Endothelial cell of umbilical vein (primary cell): ENCODE measurements around the gene C1orf174. TPM values are rescaled to one million over a fixed set of nuclear protein-coding genes. Genes with fewer than 3 reads are reported as not detected.

Experiments used
- BruUV-seq: library from RNA; stranded (reverse); fragments of 400-500 nt; replicated peaks from 2 replicates; lab custom pipeline; 2021; lab: Mats Ljungman, UMichigan
- CTCF ChIA-PET: fragments of 300-600, 350-600 bp; sonication (Branson Sonifier 250); formaldehyde crosslinking; loops from one replicate; lab custom pipeline; 2021; ENCODE audit warnings: antibody characterized with exemption, inconsistent platforms; lab: Charles Lee
- POLR2A ChIA-PET: fragments of 300-600, 350-600 bp; sonication (Branson Sonifier 250); formaldehyde crosslinking; loops from one replicate; lab custom pipeline; 2021; ENCODE audit warnings: antibody characterized with exemption, inconsistent platforms; lab: Charles Lee
- DNase-seq: peaks from one replicate; pipeline ENCODE4 v3.0.0-alpha.2; 2011; ENCODE audit warnings: low read depth, low spot score
- FAIRE-seq: peaks from 2 replicates; lab custom pipeline; 2011; peaks lifted over from hg19 to GRCh38; lab: Jason Lieb, UNC
- H2AFZ ChIP-seq: 2 replicates; pipeline ENCODE4 v1.6.0; 2012; ENCODE audit warnings: low read depth, low read length, control low read depth, inconsistent platforms
- H3K27ac ChIP-seq: 2 replicates; pipeline ENCODE4 v1.5.1; 2011; ENCODE audit warnings: low read depth, mild to moderate bottlenecking, control low read depth, low read length, moderate library complexity; ENCODE audit not compliant: insufficient read depth
- H3K27me3 ChIP-seq, 2 experiments: 2 replicates each; pipeline versions ENCODE4 v1.6.0 to v1.6.1; 2011; ENCODE audit warnings: low read length in 2 of 2, mixed read lengths in 1 of 2; ENCODE audit not compliant: control insufficient read depth in 2 of 2, insufficient read depth in 2 of 2
- H3K36me3 ChIP-seq, 2 experiments: 2 replicates in 1 of 2; 3 replicates in 1 of 2; pipeline ENCODE4 v1.5.1; 2011; ENCODE audit warnings: low read length in 2 of 2, mild to moderate bottlenecking in 1 of 2, moderate library complexity in 1 of 2; ENCODE audit not compliant: control insufficient read depth in 2 of 2, insufficient read depth in 2 of 2; ENCODE audit errors: extremely low read depth in 1 of 2
- H3K4me1 ChIP-seq: 3 replicates; pipeline ENCODE4 v1.5.1; 2011; ENCODE audit warnings: mild to moderate bottlenecking, low read length; ENCODE audit not compliant: control insufficient read depth, insufficient read depth; ENCODE audit errors: extremely low read depth
- H3K4me2 ChIP-seq: 2 replicates; pipeline ENCODE4 v1.6.1; 2011; ENCODE audit warnings: low read length, control low read depth, mixed read lengths; ENCODE audit not compliant: insufficient read depth
- H3K4me3 ChIP-seq, 3 experiments: fragments of 200-600 bp in 1 of 3; sonication (generic), shearing (Covaris generic) in 1 of 3; replicated peaks in 1 of 3; 2 replicates each; pipeline ENCODE4 v1.5.1; 2011 to 2016; ENCODE audit warnings: control low read depth in 3 of 3, low read length in 3 of 3, mild to moderate bottlenecking in 2 of 3, inconsistent platforms in 1 of 3, low read depth in 1 of 3, moderate library complexity in 1 of 3; ENCODE audit not compliant: insufficient read depth in 1 of 3
- H3K79me2 ChIP-seq: 2 replicates; pipeline ENCODE4 v1.6.0; 2012; ENCODE audit warnings: low read length, inconsistent platforms; ENCODE audit not compliant: control insufficient read depth, insufficient read depth
- H3K9ac ChIP-seq: replicated peaks from 2 replicates; pipeline ENCODE3; 2011; ENCODE audit warnings: low read length, control low read depth; ENCODE audit not compliant: insufficient read depth; ENCODE audit errors: extremely low read depth
- H3K9me1 ChIP-seq: replicated peaks from 3 replicates; pipeline ENCODE4 v1.6.0; 2011; ENCODE audit warnings: mild to moderate bottlenecking, low read length; ENCODE audit not compliant: control insufficient read depth, insufficient read depth; ENCODE audit errors: extremely low read depth
- H3K9me3 ChIP-seq: replicated peaks from 2 replicates; pipeline ENCODE4 v1.5.1; 2012; ENCODE audit warnings: low read length, inconsistent platforms; ENCODE audit not compliant: control insufficient read depth, insufficient read depth
- H4K20me1 ChIP-seq: replicated peaks from 2 replicates; pipeline ENCODE3; 2011; ENCODE audit warnings: mild to moderate bottlenecking, low read length; ENCODE audit not compliant: control insufficient read depth, insufficient read depth; ENCODE audit errors: extremely low read depth
- EZH2 ChIP-seq: IDR thresholded peaks from 2 replicates; pipeline ENCODE4 v1.6.1; 2012; ENCODE audit warnings: borderline replicate concordance, low read depth, mild to moderate bottlenecking, moderate library complexity, low read length, inconsistent platforms; ENCODE audit not compliant: severe bottlenecking
- FOS ChIP-seq: IDR thresholded peaks from 2 replicates; pipeline ENCODE4 v1.6.1; 2011; ENCODE audit warnings: mild to moderate bottlenecking, low read length, moderate library complexity, borderline replicate concordance; ENCODE audit not compliant: insufficient read depth
- GATA2 ChIP-seq: IDR thresholded peaks from 2 replicates; pipeline ENCODE4 v1.7.0; 2011; ENCODE audit warnings: low read depth, mild to moderate bottlenecking, moderate library complexity, mixed read lengths, low read length; ENCODE audit not compliant: insufficient read length, insufficient read depth
- JUN ChIP-seq: IDR thresholded peaks from 2 replicates; pipeline ENCODE4 v1.6.1; 2011; ENCODE audit warnings: borderline replicate concordance, low read depth; ENCODE audit not compliant: insufficient read length, insufficient read depth
- MYC ChIP-seq: IDR thresholded peaks from one replicate; pipeline ENCODE4 v1.6.1; 2011; ENCODE audit warnings: mild to moderate bottlenecking, low read depth, low read length
- POLR2A ChIP-seq: IDR thresholded peaks from 2 replicates; pipeline ENCODE4 v1.6.1; 2012; ENCODE audit warnings: low read depth, mild to moderate bottlenecking, control low read depth, low read length
- POLR2AphosphoS5 ChIP-seq: IDR thresholded peaks from 2 replicates; pipeline ENCODE4 v1.6.1; 2012; ENCODE audit warnings: low read depth, mild to moderate bottlenecking, control low read depth, low read length, moderate library complexity; ENCODE audit not compliant: insufficient read depth
- dilution Hi-C: fragments of 300-500 bp; cut with MboI; formaldehyde crosslinking; loops from one replicate; pipeline ENCODE4 v1.15.0; 2019; ENCODE audit warnings: low sequenced_read_pairs; ENCODE audit not compliant: extremely low pct_ligation_motif_present
- intact Hi-C: fragments of 100-400 bp; cut with micrococcal nuclease; formaldehyde crosslinking; loops from one replicate; pipeline ENCODE4 v1.10.0; 2022
- polyA plus RNA-seq, 4 experiments: library from polyadenylated mRNA; depleted of rRNA in 3 of 4; stranded (reverse) in 3 of 4; unstranded in 1 of 4; fragments of >200 nt; gene quantifications; 2 replicates each; pipeline versions ENCODE4 v1.2.1 to v1.2.3, GENCODE V29; 2011 to 2012; ENCODE audit warnings: missing spikeins in 1 of 4
- total RNA-seq: library from RNA; stranded (reverse); gene quantifications from 2 replicates; pipeline ENCODE4 v1.2.3, GENCODE V29; 2021
- TF ChIP-seq, protein P1 (sequence below): IDR thresholded peaks from 2 replicates; pipeline ENCODE4 v1.6.1; 2011; ENCODE audit not compliant: insufficient read depth, insufficient read length
- TF ChIP-seq, protein P2 (sequence below), 2 donors: IDR thresholded peaks; 1 replicate in 1 of 2; 2 replicates in 1 of 2; pipeline ENCODE4 v1.5.1; 2011; ENCODE audit warnings: low read length in 2 of 2, mild to moderate bottlenecking in 2 of 2, moderate library complexity in 2 of 2, control low read depth in 1 of 2, inconsistent platforms in 1 of 2, low read depth in 1 of 2; ENCODE audit not compliant: insufficient read depth in 1 of 2; ENCODE audit errors: extremely low read depth in 1 of 2

C1orf174 gene
- total and polyA plus RNA-seq, 2 donors (not counting 3 experiments of a cell fraction or from before 2014, with no cell fraction given): 28.0 to 31.7 TPM

DNA sequence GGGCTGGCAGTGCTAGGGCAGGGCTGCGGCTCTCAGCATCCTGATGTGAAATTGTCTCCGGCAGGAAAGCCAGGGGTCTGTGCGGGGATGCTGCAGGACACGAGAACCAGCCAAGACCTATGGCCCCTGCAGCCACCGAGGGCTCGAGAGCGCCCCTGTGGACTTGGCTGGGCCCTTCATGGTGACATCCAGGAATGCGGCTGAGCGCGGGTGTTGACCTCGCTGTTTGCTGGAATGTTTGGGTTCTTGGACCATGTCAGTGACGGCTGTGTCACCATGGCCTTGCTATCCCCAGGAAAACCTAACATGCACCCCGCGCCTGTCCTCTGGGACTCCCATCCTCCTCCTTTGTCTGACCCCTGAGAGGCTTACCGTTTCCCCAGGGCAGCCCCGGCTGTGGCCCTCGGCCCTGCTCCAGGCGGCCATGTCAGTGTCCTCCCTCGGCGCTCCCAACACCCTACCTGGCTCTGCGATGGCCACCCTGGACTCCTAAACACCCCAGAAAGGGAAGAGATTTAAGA, 14.3 kb upstream of the C1orf174 start:
- H3K9me1 ChIP-seq: no peaks in the 10 kb centered on the region
- no peak overlapping the region for H3K9ac ChIP-seq
- no peaks in the 10 kb centered on the region for H4K20me1 ChIP-seq
- H3K27me3 ChIP-seq: peaks cover 0 to 1% of the 10 kb centered on the region in 2 experiments
- no peak overlapping the region for H3K27ac ChIP-seq
- TF ChIP-seq MYC (no peak), POLR2AphosphoS5 (no peak), POLR2A (no peak)
- H3K4me3 ChIP-seq: no peak overlapping the region
- dilution Hi-C loops: no loop called here
- FAIRE-seq (no peak), DNase-seq (no peak)
- no peaks in the 10 kb centered on the region for H3K9me3 ChIP-seq
- H3K4me1 ChIP-seq: no peaks in the 10 kb centered on the region
- ChIA-PET CTCF (no interaction called here), POLR2A (no interaction called here)
- no peaks in the 10 kb centered on the region for H3K36me3 ChIP-seq
- intact Hi-C loops: no loop called here
- H3K79me2 ChIP-seq: no peaks in the 10 kb centered on the region
- no peak overlapping the region for H3K4me2 ChIP-seq
- no peak overlapping the region for H2AFZ ChIP-seq
- no TSS peak for BruUV-seq

DNA sequence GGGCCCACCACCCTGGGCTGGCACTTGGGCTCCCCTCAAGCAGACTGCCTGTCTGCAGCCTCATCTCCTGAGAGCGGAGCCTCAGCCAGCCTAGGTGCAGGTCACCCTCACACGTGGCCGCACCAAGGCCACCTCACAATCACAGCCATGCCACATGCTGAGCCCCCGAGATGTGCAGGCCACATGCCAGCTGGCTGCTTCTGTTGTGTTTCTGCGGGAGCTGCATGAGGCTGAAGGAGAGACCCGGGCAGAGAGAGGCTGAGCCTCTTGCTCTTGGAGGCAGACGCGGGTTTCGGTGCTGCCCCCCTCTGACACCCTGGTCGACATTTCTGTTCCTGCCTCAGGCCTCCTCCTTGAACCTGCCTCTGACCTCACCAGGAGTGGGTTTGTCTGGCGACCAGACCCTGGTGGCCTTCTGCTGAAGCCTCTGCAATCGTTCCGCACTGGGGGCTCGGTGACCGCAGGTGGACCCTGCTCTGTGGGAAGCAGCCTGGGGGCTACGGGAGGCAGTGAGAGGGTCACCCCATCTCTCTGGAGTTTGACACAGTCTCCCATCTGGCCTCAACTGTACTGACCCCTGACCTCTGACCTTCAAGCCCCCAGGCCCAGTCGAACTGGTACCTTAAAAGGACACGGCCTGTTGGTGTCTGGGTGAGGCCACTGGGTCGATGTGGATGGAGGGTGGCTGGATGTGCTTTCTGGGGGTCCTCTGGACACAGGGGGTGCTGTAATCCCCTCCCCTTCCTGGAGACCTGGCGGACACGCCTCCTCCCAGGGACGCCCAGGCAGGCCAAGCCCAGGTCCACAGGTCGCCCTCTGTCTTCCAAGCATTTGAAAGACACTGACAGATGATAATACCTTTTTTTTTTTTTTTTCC, 13.0 kb upstream of the C1orf174 start:
- dilution Hi-C loops: no loop called here

More for the DNA sequence above, 13.0 kb upstream of the C1orf174 start:
- no peaks in the 10 kb centered on the region for H3K79me2 ChIP-seq
- no peak overlapping the region for H3K4me3 ChIP-seq
- H3K9ac ChIP-seq: no peak overlapping the region
- ChIA-PET CTCF (interaction anchor here (0.7 kb wide), 1 partner anchor 14 kb away, joined by 3 read pairs; no protein-coding TSS in a partner anchor), POLR2A (no interaction called here)
- H3K4me1 ChIP-seq: no peaks in the 10 kb centered on the region
- H3K36me3 ChIP-seq: no peaks in the 10 kb centered on the region
- DNase-seq (no peak), FAIRE-seq (no peak)
- H4K20me1 ChIP-seq: no peaks in the 10 kb centered on the region
- BruUV-seq: no TSS peak
- no peaks in the 10 kb centered on the region for H3K9me1 ChIP-seq
- peaks cover 0 to 1% of the 10 kb centered on the region in 2 experiments for H3K27me3 ChIP-seq
- no peak overlapping the region for H2AFZ ChIP-seq
- no peak overlapping the region for H3K4me2 ChIP-seq
- TF ChIP-seq POLR2AphosphoS5: no peak
- no peak for TF ChIP-seq FOS
- no peak for TF ChIP-seq JUN
- TF ChIP-seq, protein P1, sequence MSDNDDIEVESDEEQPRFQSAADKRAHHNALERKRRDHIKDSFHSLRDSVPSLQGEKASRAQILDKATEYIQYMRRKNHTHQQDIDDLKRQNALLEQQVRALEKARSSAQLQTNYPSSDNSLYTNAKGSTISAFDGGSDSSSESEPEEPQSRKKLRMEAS: no peak
- TF ChIP-seq, protein P2, sequence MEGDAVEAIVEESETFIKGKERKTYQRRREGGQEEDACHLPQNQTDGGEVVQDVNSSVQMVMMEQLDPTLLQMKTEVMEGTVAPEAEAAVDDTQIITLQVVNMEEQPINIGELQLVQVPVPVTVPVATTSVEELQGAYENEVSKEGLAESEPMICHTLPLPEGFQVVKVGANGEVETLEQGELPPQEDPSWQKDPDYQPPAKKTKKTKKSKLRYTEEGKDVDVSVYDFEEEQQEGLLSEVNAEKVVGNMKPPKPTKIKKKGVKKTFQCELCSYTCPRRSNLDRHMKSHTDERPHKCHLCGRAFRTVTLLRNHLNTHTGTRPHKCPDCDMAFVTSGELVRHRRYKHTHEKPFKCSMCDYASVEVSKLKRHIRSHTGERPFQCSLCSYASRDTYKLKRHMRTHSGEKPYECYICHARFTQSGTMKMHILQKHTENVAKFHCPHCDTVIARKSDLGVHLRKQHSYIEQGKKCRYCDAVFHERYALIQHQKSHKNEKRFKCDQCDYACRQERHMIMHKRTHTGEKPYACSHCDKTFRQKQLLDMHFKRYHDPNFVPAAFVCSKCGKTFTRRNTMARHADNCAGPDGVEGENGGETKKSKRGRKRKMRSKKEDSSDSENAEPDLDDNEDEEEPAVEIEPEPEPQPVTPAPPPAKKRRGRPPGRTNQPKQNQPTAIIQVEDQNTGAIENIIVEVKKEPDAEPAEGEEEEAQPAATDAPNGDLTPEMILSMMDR (IDR thresholded peaks at IDR 0.05; ENCODE audit: extremely low read depth in 1 of 2, insufficient read depth in 1 of 2, low read depth in 1 of 2, low read length in 2 of 2): no peak
- TF ChIP-seq MYC: no peak
- no peak for TF ChIP-seq EZH2
- TF ChIP-seq POLR2A: no peak
- no peak for TF ChIP-seq GATA2
- H3K9me3 ChIP-seq: no peaks in the 10 kb centered on the region
- intact Hi-C loops: no loop called here
- H3K27ac ChIP-seq: no peak overlapping the region
